Kidney capillary endothelial cell (primary cell): ENCODE data around the gene SLC2A10.

Source experiments
- DNase-seq: peaks from one replicate; pipeline ENCODE4 v3.0.0-alpha.2; 2018; ENCODE audit warnings: low spot score

SLC2A10 gene

DNA sequence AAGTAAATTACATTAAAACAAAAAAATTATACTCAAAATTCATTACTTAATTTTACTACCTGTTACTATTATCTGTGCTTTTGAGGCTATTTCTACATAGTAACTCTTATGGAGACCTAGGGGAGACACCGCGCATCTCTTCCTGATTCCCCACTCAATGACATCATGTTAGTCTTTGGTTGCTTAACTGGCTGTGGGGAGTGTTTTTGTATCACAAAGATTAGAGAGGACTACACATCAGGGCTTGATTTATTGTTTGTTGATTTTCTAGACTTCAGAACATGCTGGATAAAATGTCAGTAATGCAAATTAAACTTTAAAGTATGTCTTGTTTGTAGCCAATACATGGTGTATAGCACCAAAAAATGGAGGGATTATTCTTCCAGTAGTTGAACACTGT is 26.0 kb downstream of the SLC2A10 start:
- DNase-seq: no peak

DNA sequence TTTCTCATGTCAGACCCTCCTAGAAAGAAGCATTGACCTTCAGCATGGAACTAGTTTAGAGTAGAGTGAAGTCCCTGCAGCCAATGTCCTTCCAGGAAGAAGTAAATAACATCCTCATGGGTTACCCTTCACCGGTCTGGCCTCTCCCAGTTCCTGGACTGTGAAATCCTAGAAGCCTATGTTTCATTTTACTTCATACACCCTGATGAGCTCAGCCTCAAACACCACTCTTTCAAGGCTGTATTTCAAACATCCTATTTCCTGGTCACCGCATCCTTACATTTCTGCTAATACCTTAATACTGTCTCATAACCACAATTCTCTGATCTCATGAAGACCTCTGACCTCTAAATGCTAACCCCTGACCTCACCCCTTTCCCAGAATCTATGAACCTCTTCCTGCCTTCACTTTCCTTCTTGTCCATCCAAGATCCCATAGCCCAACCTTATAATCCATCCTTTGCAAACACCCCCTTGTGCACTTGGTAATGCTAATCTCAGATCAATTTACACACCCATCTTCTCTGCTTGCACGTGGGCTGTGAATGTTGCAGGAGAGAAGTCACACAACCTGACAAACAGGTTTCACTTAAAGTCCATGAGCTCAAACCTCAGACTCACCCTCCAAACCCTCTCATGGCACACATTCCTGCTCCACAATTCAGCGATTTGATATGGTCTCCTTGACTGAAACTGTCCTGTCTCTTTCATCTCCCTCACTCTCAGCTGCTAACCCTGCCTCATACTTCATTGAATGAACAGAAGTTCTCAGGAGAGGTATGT is 30.2 kb downstream of the SLC2A10 start:
- DNase-seq: no peak

DNA sequence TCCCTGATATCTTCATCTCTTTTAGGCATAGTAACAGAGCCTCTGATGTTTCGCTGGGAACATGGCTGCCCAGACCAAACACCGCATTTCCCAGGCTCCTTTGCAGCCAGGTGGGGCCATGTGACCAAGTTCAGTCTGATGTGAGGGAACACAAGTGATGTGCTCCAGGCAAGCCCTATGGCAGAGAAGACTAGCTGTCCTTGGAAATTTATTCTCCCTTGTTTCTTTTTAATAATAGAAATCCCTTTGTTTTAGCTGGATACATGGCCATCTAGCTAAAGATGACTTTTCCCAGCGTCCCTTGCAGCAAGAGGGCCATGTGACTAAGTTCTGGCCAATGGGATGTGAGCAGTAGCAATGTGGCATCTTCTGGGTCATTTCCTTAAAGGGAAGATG is 30.8 kb downstream of the SLC2A10 start:
- DNase-seq: no peak

- no peak for DNase-seq
These were observed 32.6 kb downstream of the SLC2A10 start for GRCh38 chr20:46741924-46742668.

GRCh38 chr20:46742669-46743045 is 33.2 kb downstream of the SLC2A10 start:
- no peak for DNase-seq

GRCh38 chr20:46743088-46743487 is 33.6 kb downstream of the SLC2A10 start:
- no peak for DNase-seq

DNA sequence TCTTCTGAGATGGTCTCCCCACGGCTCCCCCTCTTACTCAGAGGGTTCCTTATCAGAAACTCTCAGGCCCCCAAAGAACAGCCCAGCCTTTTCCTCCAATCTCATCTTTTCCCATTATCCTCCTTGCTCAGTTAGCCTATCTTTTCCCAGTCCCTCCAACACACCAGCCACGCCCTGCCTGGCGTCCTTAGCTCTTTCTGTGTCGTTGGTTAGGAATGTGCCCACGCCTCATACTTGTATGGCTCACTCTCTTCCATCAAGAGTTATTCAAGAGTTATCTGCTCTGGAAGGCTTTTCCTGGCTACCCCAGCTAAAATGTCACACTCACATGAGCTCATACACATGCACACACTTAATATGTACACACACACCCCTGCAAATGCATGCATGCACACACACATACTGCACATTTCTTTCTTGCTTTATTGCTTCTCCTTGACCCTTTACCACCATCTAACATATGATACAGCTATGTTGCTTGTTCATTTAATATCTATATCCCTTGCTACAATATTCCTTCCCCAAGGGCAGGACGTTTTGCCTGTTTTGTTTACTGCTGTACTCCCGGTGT is 37.6 kb downstream of the SLC2A10 start:
- DNase-seq: peak; percentile 7

- no peak for DNase-seq
These were observed 39.7 kb downstream of the SLC2A10 start for GRCh38 chr20:46749147-46749546.

- no peak for DNase-seq
These were observed 42.4 kb downstream of the SLC2A10 start for GRCh38 chr20:46751856-46752255.

GRCh38 chr20:46752728-46753127 is 43.3 kb downstream of the SLC2A10 start:
- DNase-seq: peak; percentile 46

- no peak for DNase-seq
These were observed 46.3 kb downstream of the SLC2A10 start for GRCh38 chr20:46755483-46756413.

DNA sequence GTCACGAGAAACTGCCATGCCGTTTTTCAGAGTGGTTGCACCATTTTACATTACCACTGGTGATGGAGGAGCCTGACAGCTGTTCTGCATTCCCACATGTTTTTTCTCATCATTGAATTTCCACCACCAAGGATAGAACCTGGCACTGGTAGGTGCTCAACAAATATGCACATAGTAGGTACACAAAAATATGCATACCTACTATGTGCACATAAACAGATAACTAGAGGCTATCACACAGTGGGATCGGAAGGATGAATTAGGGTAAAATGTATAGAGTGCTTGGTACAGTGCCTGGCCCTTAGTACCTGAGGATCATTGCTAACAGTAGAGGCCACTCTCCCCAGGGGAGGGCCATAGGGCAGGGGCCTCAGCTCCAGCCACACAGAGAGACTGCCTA is 47.0 kb downstream of the SLC2A10 start:
- DNase-seq: no peak

- DNase-seq: no peak
These were observed 47.7 kb downstream of the SLC2A10 start for GRCh38 chr20:46757135-46757534.

DNA sequence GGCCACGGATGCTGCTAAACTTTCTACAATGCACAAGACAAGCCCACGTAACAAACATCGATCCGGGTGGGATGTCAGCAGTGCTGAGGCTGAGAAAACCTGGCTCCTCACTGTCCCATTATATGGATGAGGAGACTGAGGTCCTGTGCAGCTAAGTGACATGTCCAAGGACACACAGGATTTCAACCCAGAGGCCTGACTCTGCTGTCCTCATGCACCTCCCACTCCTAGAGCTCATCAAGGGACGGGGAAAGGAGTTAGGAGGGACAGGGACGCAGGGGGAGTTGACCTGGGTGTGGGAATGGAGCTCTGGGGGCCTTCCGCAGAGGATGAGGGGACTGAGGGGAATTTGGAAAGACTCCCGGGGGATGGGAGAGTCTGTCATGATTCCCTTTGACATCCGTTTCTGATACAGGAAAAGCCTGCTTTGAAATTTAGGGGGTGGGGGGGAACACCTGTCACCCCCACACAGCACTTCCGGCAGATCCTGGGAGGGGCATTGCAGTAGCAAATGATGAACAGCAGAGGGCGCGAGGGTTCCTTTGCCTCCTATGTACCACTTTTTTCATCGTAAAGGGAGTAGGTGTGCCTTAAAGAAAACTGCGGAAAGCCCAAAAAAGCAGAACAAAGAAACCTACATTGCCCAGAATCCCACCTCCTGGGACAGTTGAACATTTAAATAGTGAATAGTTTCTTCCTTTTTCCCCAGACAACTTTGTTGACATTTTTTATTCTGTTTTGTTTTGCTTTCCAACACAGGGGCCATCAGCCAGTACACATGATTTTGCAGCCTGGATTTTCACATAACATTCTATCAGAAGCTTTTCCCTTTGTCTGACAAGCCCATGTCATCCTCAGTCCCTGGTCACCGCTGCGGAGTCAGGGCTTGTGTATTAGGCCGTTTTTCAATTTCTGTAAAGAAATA is 48.6 kb downstream of the SLC2A10 start:
- peak; percentile 40 for DNase-seq

DNA sequence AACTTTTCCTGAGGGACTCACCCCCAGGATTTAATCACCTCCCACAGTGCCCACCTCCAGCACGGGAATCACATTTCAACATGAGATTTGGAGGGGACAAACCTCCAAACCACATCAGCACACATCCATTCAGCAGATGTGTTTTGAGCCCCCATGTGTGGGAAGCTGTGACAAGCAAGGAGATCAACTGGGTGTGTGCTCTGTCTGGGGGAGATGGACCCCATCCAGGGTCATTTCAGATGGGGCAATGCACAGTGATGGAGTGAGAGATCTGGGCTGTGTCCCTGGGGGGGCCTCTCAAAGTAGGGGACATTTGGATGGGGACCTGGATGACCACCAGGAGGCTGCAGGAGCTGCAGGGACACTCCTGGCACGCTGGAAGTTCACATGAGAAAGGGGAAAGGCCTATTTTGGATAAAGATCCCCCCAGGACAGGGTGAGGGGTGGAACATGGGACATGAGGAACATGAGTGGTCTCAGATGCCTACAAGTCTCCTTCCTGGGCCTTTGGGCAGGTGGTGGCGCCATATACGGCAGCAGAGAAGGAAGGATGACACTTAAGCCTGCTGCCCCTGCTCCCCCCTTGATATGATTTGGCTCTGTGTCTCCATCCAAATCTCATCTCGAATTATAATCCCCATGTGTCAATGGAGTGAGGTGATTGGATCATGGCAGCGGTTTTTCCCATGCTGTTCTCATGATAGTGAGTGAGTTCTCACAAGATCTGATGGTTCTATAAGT is 49.6 kb downstream of the SLC2A10 start:
- DNase-seq: no peak

DNA sequence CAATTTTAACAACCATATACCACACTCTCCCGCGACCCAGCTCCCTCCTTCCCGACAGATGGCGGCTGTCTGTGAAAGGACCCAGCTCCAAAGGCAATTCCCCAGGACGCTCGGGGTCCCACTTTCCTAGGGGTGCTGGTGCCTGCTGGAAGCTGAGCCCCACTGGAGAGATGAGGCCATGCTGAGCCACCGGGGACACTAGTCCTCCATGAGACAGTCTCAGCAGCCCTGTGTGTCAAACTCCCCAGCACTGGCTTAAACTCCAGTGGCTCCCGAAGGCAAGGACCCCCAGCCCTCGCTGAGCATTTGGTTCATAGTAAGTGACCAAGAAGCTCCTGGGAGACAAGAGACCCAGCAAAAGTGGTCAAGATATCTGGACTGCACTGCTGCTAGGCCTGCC is 52.1 kb downstream of the SLC2A10 start:
- DNase-seq: no peak

DNA sequence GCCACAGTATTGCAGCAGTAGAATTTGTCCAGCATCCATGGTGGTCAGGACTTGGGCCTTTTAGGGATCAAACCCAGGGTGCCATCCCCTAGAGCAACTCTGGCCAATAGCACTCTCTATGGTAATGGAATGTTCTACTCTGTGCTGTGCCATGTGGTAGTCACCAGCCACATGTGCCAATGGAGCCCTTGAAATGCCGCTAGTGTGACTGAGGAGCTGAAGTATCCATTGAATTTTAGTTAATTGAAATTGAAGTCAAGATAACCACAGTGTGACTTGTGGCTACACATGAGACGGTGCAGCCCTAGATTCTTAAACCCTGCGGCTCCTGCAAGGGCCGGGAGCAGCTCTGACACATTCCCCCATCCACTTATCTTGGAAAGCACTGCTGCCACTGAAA is 54.6 kb downstream of the SLC2A10 start:
- DNase-seq: no peak

DNA sequence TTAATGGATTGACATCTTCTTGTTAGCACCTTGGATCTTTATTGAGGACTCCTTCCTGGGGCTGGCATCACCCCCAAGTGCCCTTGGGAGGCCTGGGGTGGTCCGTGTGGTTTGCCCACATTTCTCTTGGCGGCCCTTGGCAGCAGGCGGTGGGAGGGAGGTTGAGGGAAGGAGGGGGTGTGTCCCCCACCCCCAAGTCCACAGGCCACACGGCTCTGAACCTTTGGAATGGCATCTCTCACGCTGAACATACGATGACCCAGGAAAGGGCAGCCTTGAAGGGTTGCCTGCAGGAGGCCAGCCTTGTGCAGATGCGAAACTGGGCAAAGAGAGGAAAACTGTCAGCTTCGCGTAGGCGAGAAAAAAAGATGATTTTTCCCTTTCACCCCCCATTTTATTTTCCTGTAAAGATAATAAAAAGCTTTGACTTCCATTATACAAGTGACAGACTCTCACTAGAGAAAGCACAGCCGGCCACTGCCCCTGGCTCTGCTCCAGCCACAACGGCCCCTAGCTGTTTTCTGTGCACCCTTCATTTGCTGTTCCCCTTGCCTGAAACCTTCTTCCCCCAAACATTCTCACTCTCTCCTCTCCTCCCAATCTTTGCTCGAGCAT is 56.2 kb downstream of the SLC2A10 start:
- no peak for DNase-seq

DNA sequence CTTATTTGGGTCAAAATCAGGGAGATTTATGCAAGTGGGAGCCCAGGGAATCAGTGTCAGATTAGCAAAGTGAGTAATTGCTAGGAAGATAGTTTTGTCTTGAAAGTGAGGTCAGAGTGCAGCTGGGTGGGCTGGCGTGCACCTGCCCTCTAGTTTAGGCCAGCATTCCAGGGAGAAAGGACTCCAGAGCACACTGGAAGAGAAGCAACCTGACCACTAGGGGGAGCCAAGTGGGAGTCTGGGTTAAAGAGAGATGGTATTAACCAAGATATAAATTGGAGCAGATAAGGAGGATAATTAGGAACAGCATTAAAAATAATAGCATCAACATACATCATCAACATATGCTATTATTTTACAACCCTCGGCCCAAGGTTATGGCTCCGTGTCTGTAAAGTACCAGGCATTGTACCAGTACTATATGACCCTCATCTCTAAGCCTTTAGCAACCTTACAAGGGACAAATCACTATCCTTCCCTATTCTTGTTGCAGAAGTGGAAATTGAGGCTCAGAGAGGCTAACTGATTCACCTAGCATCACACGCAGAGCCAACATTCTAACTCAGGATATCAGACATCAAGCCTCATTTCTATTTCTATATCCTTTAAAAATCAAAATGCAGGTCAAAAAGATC is 57.8 kb downstream of the SLC2A10 start:
- peak; percentile 14 for DNase-seq
